GM19467 (cell line): Measurements from ENCODE around the gene GUCY2D.
"Not testable (repeated sequence)": the region's sequence is repeated elsewhere in the genome, so short reads cannot be mapped to it uniquely, and the experiment has no call there.

Source experiments
- ATAC-seq: cut with Tn5 transposase; IDR thresholded peaks from one replicate; pipeline ENCODE4 v1.9.1; 2021; ENCODE audit warnings: mild to moderate bottlenecking, moderate library complexity; ENCODE audit not compliant: unreplicated experiment

GUCY2D gene

GRCh38 chr17:8041979-8042378, 39.6 kb downstream of the GUCY2D start:
- no peak for ATAC-seq

GRCh38 chr17:8044819-8045810, 42.7 kb downstream of the GUCY2D start:
- ATAC-seq, result no peak

GRCh38 chr17:8046306-8046928, 44.0 kb downstream of the GUCY2D start:
- ATAC-seq, result no peak

- no peak for ATAC-seq
Observed at GRCh38 chr17:8046929-8047768, 44.7 kb downstream of the GUCY2D start.

GRCh38 chr17:8047769-8048110, 45.3 kb downstream of the GUCY2D start:
- no peak for ATAC-seq

- ATAC-seq, result no peak
Observed at GRCh38 chr17:8048236-8048635, 45.8 kb downstream of the GUCY2D start.

GRCh38 chr17:8048736-8049135, 46.3 kb downstream of the GUCY2D start:
- no peak for ATAC-seq

- ATAC-seq, result no peak
Observed at GRCh38 chr17:8051831-8052230, 49.4 kb downstream of the GUCY2D start.

- no peak for ATAC-seq
Observed at GRCh38 chr17:8052256-8053252, 50.1 kb downstream of the GUCY2D start.

GRCh38 chr17:8053600-8053999, 51.2 kb downstream of the GUCY2D start:
- ATAC-seq, result no peak

GRCh38 chr17:8055851-8056231, 53.4 kb downstream of the GUCY2D start:
- ATAC-seq, result no peak

- ATAC-seq, result no peak
Observed at GRCh38 chr17:8056232-8056975, 54.0 kb downstream of the GUCY2D start.

- ATAC-seq, result no peak
Observed at GRCh38 chr17:8056976-8057625, 54.7 kb downstream of the GUCY2D start.

GRCh38 chr17:8057691-8058114, 55.3 kb downstream of the GUCY2D start:
- ATAC-seq, result no peak

GRCh38 chr17:8059131-8059530, 56.7 kb downstream of the GUCY2D start:
- ATAC-seq, result no peak

- no peak for ATAC-seq
Observed at GRCh38 chr17:8060274-8060673, 57.9 kb downstream of the GUCY2D start.

- ATAC-seq, result not testable (repeated sequence)
Observed at GRCh38 chr17:8061851-8062250, 59.4 kb downstream of the GUCY2D start.

- no peak for ATAC-seq
Observed at GRCh38 chr17:8062435-8062806, 60.0 kb downstream of the GUCY2D start.
